NCI-H345 treated with DMSO at 0.1 percent for 48 hours (cell line): ENCODE results near the gene SLC38A11.

Experiments used
- DNase-seq: peaks from one replicate; lab custom pipeline; 2025; ENCODE audit not compliant: unreplicated experiment; lab: John Stamatoyannopoulos, UW

SLC38A11 gene

DNA sequence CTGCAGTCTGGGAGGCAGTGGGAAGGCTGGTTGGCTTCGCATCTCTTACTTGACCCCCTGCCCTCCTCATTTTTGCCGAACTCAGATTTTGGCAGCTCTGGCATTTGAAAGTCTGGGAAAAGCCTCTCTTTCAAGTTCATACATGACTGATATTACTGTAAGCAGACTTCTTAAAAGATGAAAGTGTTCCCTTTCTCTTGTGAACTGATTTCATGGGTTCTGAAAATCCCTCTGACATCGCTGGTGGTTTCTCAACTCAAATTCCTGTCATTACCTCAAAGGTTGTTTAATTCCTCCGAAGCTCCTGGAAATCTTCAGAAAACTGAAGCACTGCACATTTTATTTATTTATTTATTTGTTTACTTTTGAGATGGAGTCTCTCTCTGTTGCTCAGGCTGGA is 16.9 kb upstream of the SLC38A11 start:
- no peak for DNase-seq

GRCh38 chr2:164969909-164970690 is 14.8 kb upstream of the SLC38A11 start:
- no peak for DNase-seq

DNA sequence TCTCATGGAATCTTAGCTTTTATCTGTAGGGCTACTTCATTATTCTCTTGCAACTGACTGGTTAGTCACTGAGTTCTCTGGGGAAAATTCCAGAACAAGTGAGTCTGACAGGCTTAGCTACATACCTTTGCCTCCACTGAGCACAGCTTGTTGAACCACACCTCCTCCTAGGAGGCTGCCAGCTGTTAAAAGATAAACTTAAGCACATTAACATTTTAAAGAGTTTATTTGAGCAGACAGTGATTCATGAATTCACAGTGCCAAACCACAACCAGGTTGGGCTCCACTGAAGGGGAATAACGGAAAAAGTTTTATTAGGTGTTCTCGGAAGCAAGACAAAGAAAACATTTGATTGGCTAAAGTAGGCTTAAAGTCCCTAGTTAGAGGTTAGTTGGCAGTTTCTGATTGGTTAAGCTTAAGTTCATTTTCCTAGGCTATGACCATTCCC is 12.5 kb upstream of the SLC38A11 start:
- no peak for DNase-seq

DNA sequence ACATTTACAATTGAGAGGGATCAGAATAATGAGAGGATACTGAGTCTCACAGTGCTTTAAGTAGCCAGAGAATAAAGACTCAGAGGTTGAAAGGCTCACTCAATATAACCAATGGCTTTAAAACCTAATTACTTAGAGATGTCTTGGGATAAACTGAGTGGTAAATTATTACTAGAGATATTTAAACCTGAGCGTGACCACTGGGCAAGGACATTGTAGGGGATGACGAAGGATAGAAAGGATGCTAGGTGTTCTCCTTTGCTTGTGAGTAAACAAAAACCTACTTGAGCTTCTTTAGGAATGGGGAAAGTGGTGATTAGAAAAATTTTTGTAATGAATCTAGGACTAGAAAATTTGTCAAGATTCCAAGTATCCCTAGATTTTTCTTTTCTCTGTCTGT is 12.0 kb upstream of the SLC38A11 start:
- DNase-seq, result no peak

GRCh38 chr2:164964700-164965099 is 9.4 kb upstream of the SLC38A11 start:
- no peak for DNase-seq

DNA sequence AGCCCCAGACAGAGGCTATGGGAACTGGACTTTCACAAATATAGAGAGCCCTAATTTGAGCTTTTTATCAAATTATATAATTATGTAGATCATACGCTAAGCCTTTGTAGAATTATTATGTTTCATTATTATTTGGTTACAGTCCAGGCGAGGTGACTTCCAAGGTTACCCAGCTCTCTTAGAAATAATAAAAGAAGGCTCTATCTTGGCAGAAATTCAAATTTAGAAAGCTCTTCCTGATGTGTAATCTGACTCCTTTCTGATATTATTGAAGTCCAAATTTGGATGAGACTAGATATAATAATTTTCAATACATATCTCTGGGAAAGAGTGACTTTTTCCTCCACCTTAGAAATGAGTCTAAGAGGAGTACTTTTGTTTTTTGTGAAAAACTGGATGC is 4.8 kb upstream of the SLC38A11 start:
- no peak for DNase-seq

DNA sequence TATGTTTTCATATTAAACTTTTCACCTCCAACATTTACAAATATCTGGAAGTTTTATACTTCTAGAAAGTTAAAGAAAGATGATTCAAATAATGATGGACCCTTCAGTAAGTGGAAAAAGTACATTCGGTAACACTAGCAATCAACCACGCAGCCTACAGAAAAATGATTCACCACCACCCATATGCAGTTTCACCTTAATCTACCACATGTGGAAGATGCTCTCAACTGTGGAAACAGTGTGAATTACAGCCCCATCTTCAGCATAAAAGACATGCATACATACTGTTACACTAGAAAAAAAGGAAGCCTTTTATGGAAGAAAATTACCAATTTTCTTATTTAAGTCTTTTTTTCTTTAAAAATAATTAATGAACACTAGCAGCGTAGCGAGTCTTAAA is 1.1 kb downstream of the SLC38A11 start:
- DNase-seq, result no peak

DNA sequence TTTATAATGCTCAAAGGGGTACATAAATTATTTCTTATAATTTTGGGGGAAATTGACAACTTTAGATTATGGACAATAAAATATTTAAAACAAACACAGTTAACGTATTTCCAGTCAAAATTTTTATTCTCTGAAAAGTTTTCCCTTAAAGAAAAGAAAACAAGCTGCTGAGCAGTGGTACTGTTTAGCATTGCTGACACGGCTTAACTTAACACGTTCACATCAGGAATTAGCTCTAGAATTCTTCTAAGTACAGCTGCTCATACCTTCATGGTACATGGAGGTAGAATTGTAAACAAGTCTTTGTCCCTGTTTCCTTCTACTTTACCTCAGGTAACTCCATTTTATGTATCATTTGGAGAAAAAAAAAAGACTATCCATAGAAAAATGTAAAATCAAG is 2.0 kb downstream of the SLC38A11 start:
- DNase-seq, result no peak

DNA sequence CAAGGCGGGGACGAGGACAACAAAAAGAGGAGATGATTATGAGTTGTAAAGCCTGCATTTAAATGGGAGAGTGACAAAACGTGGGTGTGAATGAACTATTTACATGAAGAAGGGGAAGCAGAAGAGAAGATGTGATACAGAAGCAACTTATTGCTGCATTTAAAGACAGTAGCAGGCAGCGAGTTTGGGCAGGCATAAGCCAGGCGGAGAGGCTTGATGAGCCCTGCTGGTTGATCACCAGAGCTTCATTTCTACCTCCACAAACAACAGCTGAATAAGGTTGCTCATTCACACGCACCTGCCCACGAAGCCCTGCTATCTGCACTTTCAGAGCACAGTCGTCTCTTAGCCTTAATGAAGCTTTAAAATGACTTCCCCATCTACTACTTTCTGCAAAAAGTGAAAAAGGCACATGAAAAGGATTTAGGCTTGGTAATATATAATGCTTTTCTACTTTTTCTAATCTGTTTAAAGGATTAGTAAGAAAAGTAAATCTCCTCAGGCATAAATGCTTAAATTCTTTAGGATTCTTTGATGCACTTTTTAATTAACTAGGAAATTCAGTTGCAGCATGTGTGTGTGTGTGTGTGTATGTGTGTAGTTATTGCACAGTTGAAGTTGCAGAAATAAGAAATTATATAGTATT is 3.1 kb downstream of the SLC38A11 start:
- no peak for DNase-seq

DNA sequence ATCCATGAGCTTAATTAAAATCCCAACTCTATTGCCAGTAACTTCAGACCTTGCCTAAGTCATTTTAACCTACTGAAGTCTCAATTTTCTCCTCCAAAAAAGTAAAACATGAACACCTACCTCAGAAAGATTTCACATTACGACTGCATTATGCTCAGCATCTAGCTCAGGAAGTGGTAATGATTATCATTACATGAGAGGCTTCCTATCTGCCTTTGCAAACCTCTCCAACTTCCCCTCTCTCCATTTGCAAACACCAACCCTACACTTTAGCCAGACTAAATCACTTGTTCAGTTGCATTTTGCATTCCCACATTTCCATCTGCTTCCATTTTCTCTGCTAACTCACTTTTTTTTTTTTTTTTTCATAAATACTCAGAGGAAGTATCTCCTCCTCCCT is 6.8 kb downstream of the SLC38A11 start:
- DNase-seq, result no peak

DNA sequence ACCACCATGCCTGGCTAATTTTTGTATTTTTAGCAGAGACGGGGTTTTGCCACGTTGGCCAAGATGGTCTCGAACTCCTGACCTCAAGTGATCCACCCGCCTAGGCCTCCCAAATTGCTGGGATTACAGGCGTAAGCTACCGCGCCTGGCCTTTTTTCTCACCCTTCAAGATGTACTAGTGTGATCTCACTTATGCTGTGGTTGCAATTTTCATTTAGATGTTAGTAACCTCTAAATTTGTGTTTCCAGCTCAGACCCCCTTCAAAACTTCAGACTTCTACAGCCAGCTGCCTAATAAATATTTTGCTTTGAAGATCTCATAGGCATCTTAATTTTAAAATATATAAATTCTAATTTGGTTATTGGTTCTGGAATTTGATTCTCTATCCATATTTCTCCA is 8.0 kb downstream of the SLC38A11 start:
- no peak for DNase-seq

- no peak for DNase-seq
Measured at GRCh38 chr2:164943289-164943688, 12.0 kb downstream of the SLC38A11 start.

- DNase-seq, result no peak
Measured at GRCh38 chr2:164937864-164938401, 17.4 kb downstream of the SLC38A11 start.

GRCh38 chr2:164935118-164936101 is 19.9 kb downstream of the SLC38A11 start:
- DNase-seq, result peak; percentile 77

GRCh38 chr2:164934401-164935117 is 20.8 kb downstream of the SLC38A11 start:
- no peak for DNase-seq

DNA sequence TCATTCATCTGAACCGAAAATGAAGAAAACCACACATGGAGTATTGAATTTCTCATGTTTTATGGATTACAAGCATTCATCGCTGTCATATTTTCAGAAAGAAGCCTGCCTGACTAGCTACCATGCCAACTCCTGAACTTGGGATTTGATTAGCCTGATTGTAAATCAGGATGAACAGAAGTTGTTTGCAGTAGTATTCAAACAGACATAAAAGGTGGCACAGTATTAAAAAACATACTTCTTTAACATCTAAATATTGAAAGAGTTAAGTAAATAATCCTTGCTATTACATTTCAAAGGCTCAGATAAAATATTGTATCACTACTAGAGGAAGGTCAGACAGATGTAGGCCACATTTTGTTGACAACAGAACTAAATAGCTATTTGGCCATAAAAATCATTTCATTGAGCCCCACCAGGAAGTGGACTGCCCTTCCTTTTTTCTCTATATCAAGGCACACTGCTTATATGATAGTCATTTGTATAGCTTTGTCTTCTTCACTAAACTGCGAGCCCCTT is 21.6 kb downstream of the SLC38A11 start:
- no peak for DNase-seq

DNA sequence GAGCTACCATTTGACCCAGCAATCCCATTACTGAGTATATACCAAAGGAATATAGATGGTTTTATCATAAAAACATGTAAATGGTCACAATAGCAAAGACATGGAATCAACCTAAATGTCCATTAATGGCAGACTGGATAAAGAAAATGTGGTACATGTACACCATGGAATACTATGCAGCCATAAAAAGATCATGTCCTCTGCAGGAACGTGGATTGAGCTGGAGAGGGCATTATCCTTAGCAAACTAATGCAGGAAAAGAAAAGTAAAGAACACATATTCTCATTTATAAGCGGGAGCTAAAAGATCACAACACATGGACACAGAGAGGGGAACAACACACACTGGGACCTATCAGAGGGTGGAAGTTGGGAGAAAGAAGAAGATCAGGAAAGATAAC is 22.9 kb downstream of the SLC38A11 start:
- DNase-seq, result no peak

DNA sequence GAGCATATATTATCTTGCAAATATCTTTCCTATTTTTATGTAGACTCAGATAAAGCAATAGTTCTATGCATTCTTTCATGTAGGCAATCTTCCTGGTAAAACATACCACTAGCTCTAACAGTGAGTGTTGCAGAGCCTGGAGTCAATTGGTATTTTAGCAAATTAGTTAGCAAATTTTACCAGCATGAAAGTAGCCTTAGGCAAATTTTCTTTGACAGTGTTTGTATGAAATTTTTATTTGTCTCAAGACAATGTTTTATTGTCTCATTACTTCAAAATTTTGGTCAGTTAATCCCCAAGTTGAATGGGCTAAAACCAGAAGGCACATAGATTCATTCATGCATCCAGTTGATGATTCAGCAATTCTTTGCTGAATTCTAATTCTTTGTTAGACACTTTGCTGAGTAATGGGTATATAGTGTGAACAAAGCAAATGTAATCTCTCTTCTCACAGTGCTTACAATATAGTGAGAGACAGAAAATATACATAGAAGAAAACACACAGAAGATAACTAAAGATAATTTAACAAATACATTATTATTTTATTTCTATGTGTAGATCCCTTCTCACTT is 27.1 kb downstream of the SLC38A11 start:
- DNase-seq, result no peak

DNA sequence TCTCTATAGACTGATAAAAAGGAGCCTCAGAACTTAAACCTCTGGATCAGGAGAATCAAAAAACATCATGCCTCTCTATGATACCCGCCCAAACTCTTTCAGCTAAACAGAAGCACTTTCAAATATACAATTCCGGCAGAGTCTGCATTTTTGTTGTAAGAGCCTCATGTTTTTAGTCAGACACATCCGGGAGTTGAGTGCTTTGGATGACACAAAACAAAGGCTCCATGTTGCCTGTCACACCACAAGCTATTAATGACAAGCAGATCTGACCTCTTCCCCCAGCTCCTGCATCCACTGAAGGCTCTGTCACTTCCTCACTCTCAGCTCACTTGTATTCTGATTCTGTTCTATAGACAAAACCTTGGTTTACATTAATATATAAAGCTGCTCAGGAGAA is 33.2 kb downstream of the SLC38A11 start:
- DNase-seq, result no peak

GRCh38 chr2:164920430-164920829 is 34.9 kb downstream of the SLC38A11 start:
- DNase-seq, result no peak
